Stimulated activated naive B cell treated with anti-CD40 and anti-IgM and Interleukin-4, amounts not matched to agents 10 μg/mL and 1 μg/mL and 100 μg/mL, for 72 hours (primary cell): Measurements from ENCODE around the gene STKLD1.
"Not testable (repeated sequence)": the region's sequence is repeated elsewhere in the genome, so short reads cannot be mapped to it uniquely, and the experiment has no call there.

Experiments
- ATAC-seq, 2 donors: fragments of 150-1000 bp; cut with Tn5 transposase; replicated peaks; 2 replicates each; pipeline ENCODE4 v1.10.0; 2021; ENCODE audit warnings: moderate library complexity in 1 of 2
- DNase-seq: peaks from one replicate; pipeline ENCODE4 v3.0.0; 2021
- H3K27ac Mint-ChIP-seq: one replicate; pipeline ENCODE4 v1.8.0; 2022; ENCODE audit warnings: mild to moderate bottlenecking, mixed read lengths
- H3K27me3 Mint-ChIP-seq, 2 donors: one replicate each; pipeline ENCODE4 v1.8.0; 2022; ENCODE audit warnings: mixed read lengths in 2 of 2
- H3K36me3 Mint-ChIP-seq, 2 donors: one replicate each; pipeline ENCODE4 v1.8.0; 2022; ENCODE audit warnings: mixed read lengths in 2 of 2, mild to moderate bottlenecking in 1 of 2
- H3K4me1 Mint-ChIP-seq, 2 donors: one replicate each; pipeline ENCODE4 v1.8.0; 2022; ENCODE audit warnings: mixed read lengths in 2 of 2, mild to moderate bottlenecking in 1 of 2
- H3K4me3 Mint-ChIP-seq, 2 donors: one replicate each; pipeline ENCODE4 v1.8.0; 2022; ENCODE audit warnings: mild to moderate bottlenecking in 2 of 2, mixed read lengths in 2 of 2, moderate library complexity in 1 of 2
- H3K9me3 Mint-ChIP-seq, 2 donors: one replicate each; pipeline ENCODE4 v1.8.0; 2022; ENCODE audit warnings: mixed read lengths in 2 of 2, mild to moderate bottlenecking in 1 of 2

The STKLD1 gene

GRCh38 chr9:133375724-133376654, at the start of gene STKLD1, which contains the start of gene SURF4:
STKLD1 (plus strand) TSS chr9:133376366; CDS start chr9:133376474, 108 bp downstream.
SURF4 (minus strand) TSS chr9:133376060; CDS start chr9:133375969, 91 bp downstream.
- Mint-ChIP-seq H3K4me3 (peak within 1 kb of the TSS; percentile 96 to 97), H3K36me3 (peaks cover 10 to 23% of the 10 kb centered on the region in 2 donors), H3K27ac (peak within 1 kb of the TSS; percentile 97), H3K9me3 (no peaks in the 10 kb centered on the region), H3K4me1 (peaks cover 24 to 33% of the 10 kb centered on the region in 2 donors), H3K27me3 (no peaks in the 10 kb centered on the region)
- peak; percentile 95 to 97 for ATAC-seq
- peak; percentile 94 for DNase-seq

GRCh38 chr9:133327021-133327420, 49.1 kb upstream of the STKLD1 start:
- peaks cover 8 to 37% of the 10 kb centered on the region in 2 donors for H3K4me1 Mint-ChIP-seq
- ATAC-seq, H3K9me3 Mint-ChIP-seq, DNase-seq, H3K27ac Mint-ChIP-seq, H3K4me3 Mint-ChIP-seq, H3K27me3 Mint-ChIP-seq: not testable (repeated sequence)
- H3K36me3 Mint-ChIP-seq = peaks cover 33 to 40% of the 10 kb centered on the region in 2 donors

GRCh38 chr9:133327834-133328484, 48.2 kb upstream of the STKLD1 start:
- H3K4me1 Mint-ChIP-seq = peaks cover 8 to 43% of the 10 kb centered on the region in 2 donors
- no peak overlapping the region for H3K4me3 Mint-ChIP-seq
- peaks cover 0 to 1% of the 10 kb centered on the region in 2 donors for H3K9me3 Mint-ChIP-seq
- no peaks in the 10 kb centered on the region for H3K27me3 Mint-ChIP-seq
- DNase-seq = no peak
- no peak for ATAC-seq
- peaks cover 40 to 47% of the 10 kb centered on the region in 2 donors for H3K36me3 Mint-ChIP-seq
- H3K27ac Mint-ChIP-seq = no peak overlapping the region

- not testable (repeated sequence) for DNase-seq, H3K4me3 Mint-ChIP-seq, H3K9me3 Mint-ChIP-seq, ATAC-seq, H3K27me3 Mint-ChIP-seq, H3K27ac Mint-ChIP-seq
- H3K4me1 Mint-ChIP-seq = peaks cover 18 to 55% of the 10 kb centered on the region in 2 donors
- peaks cover 44 to 55% of the 10 kb centered on the region in 2 donors for H3K36me3 Mint-ChIP-seq
These were observed 46.6 kb upstream of the STKLD1 start for GRCh38 chr9:133329306-133330156.

- Mint-ChIP-seq H3K36me3 (peaks cover 51 to 63% of the 10 kb centered on the region in 2 donors), H3K27me3 (no peaks in the 10 kb centered on the region), H3K4me1 (peaks cover 21 to 65% of the 10 kb centered on the region in 2 donors), H3K27ac (peak overlapping the region; percentile 5), H3K4me3 (no peak overlapping the region), H3K9me3 (no peaks in the 10 kb centered on the region)
- no peak for DNase-seq
- no peak for ATAC-seq
These were observed 44.9 kb upstream of the STKLD1 start for GRCh38 chr9:133331221-133331620.

GRCh38 chr9:133331641-133332380, 44.4 kb upstream of the STKLD1 start:
- Mint-ChIP-seq H3K36me3 (peaks cover 52 to 68% of the 10 kb centered on the region in 2 donors), H3K9me3 (no peaks in the 10 kb centered on the region), H3K27ac (no peak overlapping the region), H3K4me3 (no peak overlapping the region), H3K4me1 (peaks cover 26 to 71% of the 10 kb centered on the region in 2 donors), H3K27me3 (no peaks in the 10 kb centered on the region)
- DNase-seq = no peak
- ATAC-seq = no peak

- H3K27ac Mint-ChIP-seq = peak overlapping the region; percentile 72
- peaks cover 52 to 68% of the 10 kb centered on the region in 2 donors for H3K36me3 Mint-ChIP-seq
- no peak overlapping the region for H3K4me3 Mint-ChIP-seq
- ATAC-seq (no peak), DNase-seq (no peak)
- H3K27me3 Mint-ChIP-seq = no peaks in the 10 kb centered on the region
- no peaks in the 10 kb centered on the region for H3K9me3 Mint-ChIP-seq
- H3K4me1 Mint-ChIP-seq = peaks cover 28 to 76% of the 10 kb centered on the region in 2 donors
These were observed 43.8 kb upstream of the STKLD1 start for GRCh38 chr9:133332381-133332730.

- DNase-seq (no peak), ATAC-seq (no peak)
- H3K27me3 Mint-ChIP-seq = no peaks in the 10 kb centered on the region
- no peaks in the 10 kb centered on the region for H3K9me3 Mint-ChIP-seq
- peak overlapping the region; percentile 25 for H3K27ac Mint-ChIP-seq
- H3K4me3 Mint-ChIP-seq = no peak overlapping the region
- H3K36me3 Mint-ChIP-seq = peaks cover 52 to 68% of the 10 kb centered on the region in 2 donors
- H3K4me1 Mint-ChIP-seq = peaks cover 30 to 83% of the 10 kb centered on the region in 2 donors
These were observed 43.2 kb upstream of the STKLD1 start for GRCh38 chr9:133333011-133333410.

- Mint-ChIP-seq H3K4me3 (peak overlapping the region in 1 of 2 donors; percentile 97), H3K27me3 (no peaks in the 10 kb centered on the region), H3K36me3 (peaks cover 47 to 65% of the 10 kb centered on the region in 2 donors), H3K27ac (no peak overlapping the region), H3K9me3 (no peaks in the 10 kb centered on the region), H3K4me1 (peaks cover 30 to 83% of the 10 kb centered on the region in 2 donors)
- DNase-seq = no peak
- no peak for ATAC-seq
These were observed 42.6 kb upstream of the STKLD1 start for GRCh38 chr9:133333566-133333965.

GRCh38 chr9:133334161-133334560, 42.0 kb upstream of the STKLD1 start:
- ATAC-seq = no peak
- peak overlapping the region; percentile 48 to 97 for H3K4me3 Mint-ChIP-seq
- H3K4me1 Mint-ChIP-seq = peaks cover 30 to 83% of the 10 kb centered on the region in 2 donors
- H3K9me3 Mint-ChIP-seq = no peaks in the 10 kb centered on the region
- no peaks in the 10 kb centered on the region for H3K27me3 Mint-ChIP-seq
- peaks cover 46 to 66% of the 10 kb centered on the region in 2 donors for H3K36me3 Mint-ChIP-seq
- H3K27ac Mint-ChIP-seq = peak overlapping the region; percentile 90
- no peak for DNase-seq

- H3K27me3 Mint-ChIP-seq, H3K9me3 Mint-ChIP-seq, ATAC-seq, DNase-seq: not testable (repeated sequence)
- peaks cover 33 to 83% of the 10 kb centered on the region in 2 donors for H3K4me1 Mint-ChIP-seq
- peak overlapping the region; percentile 94 to 97 for H3K4me3 Mint-ChIP-seq
- H3K27ac Mint-ChIP-seq = peak overlapping the region; percentile 90
- peaks cover 51 to 68% of the 10 kb centered on the region in 2 donors for H3K36me3 Mint-ChIP-seq
These were observed 41.3 kb upstream of the STKLD1 start for GRCh38 chr9:133334888-133335287.

GRCh38 chr9:133335924-133336811, 40.0 kb upstream of the STKLD1 start, which contains the start of gene SURF6:
SURF6 (minus strand) TSS chr9:133336188; CDS start chr9:133336132, 56 bp downstream.
- H3K9me3 Mint-ChIP-seq = peaks cover 0 to 4% of the 10 kb centered on the region in 2 donors
- peak within 1 kb of the TSS; percentile 94 to 97 for H3K4me3 Mint-ChIP-seq
- DNase-seq (peak; percentile 93), ATAC-seq (peak; percentile 94 to 96)
- peak within 1 kb of the TSS; percentile 98 for H3K27ac Mint-ChIP-seq
- H3K4me1 Mint-ChIP-seq = peaks cover 42 to 84% of the 10 kb centered on the region in 2 donors
- H3K36me3 Mint-ChIP-seq = peaks cover 52 to 74% of the 10 kb centered on the region in 2 donors
- no peaks in the 10 kb centered on the region for H3K27me3 Mint-ChIP-seq
